Measurements from ENCODE around the gene NDOR1.

The NDOR1 gene

GRCh38 chr9:137226338-137227053 lies 21.0 kb downstream of the NDOR1 start:
- H3K27ac ChIP-seq = peak overlapping the region in 17 of 21 experiments; percentile 8 to 95 (median 51)
- H3K4me3 ChIP-seq = no peak overlapping the region

GRCh38 chr9:137227054-137227852 lies 21.8 kb downstream of the NDOR1 start, which contains the start of gene RNF224:
Gene RNF224, plus strand, starts transcription at chr9:137227502. Its CDS starts 834 bp downstream, at chr9:137228336.
- peak within 1 kb of the TSS in 18 of 21 experiments; percentile 8 to 95 (median 52) for H3K27ac ChIP-seq
- no peak within 1 kb of the TSS for H3K4me3 ChIP-seq

- Histone ChIP-seq H3K27ac (no peak overlapping the region), H3K4me3 (no peak overlapping the region)
Measured at GRCh38 chr9:137227853-137228505, 22.5 kb downstream of the NDOR1 start.

- no peak overlapping the region for H3K4me3 ChIP-seq
- no peak overlapping the region for H3K27ac ChIP-seq
Measured at GRCh38 chr9:137228506-137228967, 23.0 kb downstream of the NDOR1 start.

GRCh38 chr9:137228968-137229896 lies 23.7 kb downstream of the NDOR1 start:
- H3K4me3 ChIP-seq = no peak overlapping the region
- no peak overlapping the region for H3K27ac ChIP-seq

GRCh38 chr9:137229903-137230704 lies 24.6 kb downstream of the NDOR1 start:
- Histone ChIP-seq H3K27ac (no peak overlapping the region), H3K4me3 (no peak overlapping the region)

GRCh38 chr9:137230705-137231371 lies 25.3 kb downstream of the NDOR1 start, which contains the start of gene SLC34A3:
Gene SLC34A3, plus strand, starts transcription at chr9:137230901. Its CDS starts 802 bp downstream, at chr9:137231703.
- Histone ChIP-seq H3K27ac (no peak within 1 kb of the TSS), H3K4me3 (no peak within 1 kb of the TSS)

- Histone ChIP-seq H3K4me3 (no peak overlapping the region), H3K27ac (no peak overlapping the region)
Measured at GRCh38 chr9:137231372-137232039, 26.0 kb downstream of the NDOR1 start.

GRCh38 chr9:137232101-137232500 lies 26.6 kb downstream of the NDOR1 start:
- H3K27ac ChIP-seq = no peak overlapping the region
- no peak overlapping the region for H3K4me3 ChIP-seq

GRCh38 chr9:137232510-137232909 lies 27.0 kb downstream of the NDOR1 start:
- Histone ChIP-seq H3K27ac (no peak overlapping the region), H3K4me3 (no peak overlapping the region)

GRCh38 chr9:137233143-137233980 lies 27.9 kb downstream of the NDOR1 start:
- H3K4me3 ChIP-seq = no peak overlapping the region
- H3K27ac ChIP-seq = no peak overlapping the region

GRCh38 chr9:137234055-137234697 lies 28.7 kb downstream of the NDOR1 start:
- no peak overlapping the region for H3K4me3 ChIP-seq
- H3K27ac ChIP-seq = no peak overlapping the region

GRCh38 chr9:137234758-137235423 lies 29.4 kb downstream of the NDOR1 start:
- Histone ChIP-seq H3K27ac (no peak overlapping the region), H3K4me3 (no peak overlapping the region)

- H3K4me3 ChIP-seq = no peak overlapping the region
Measured at GRCh38 chr9:137235424-137236237, 30.1 kb downstream of the NDOR1 start.

More at GRCh38 chr9:137235424-137236237, 30.1 kb downstream of the NDOR1 start:
- H3K27ac ChIP-seq = no peak overlapping the region

All from skin epidermis (tissue), 12 donors.